Thyroid gland (tissue), 4 donors: ENCODE data around the gene CXorf58. TPM values are rescaled to one million over a fixed set of nuclear protein-coding genes. Genes with fewer than 3 reads are reported as not detected.

Source experiments
- DNase-seq, 2 donors: peaks; one replicate each; pipeline ENCODE4 v3.0.0-alpha.2; 2019
- H3K27ac ChIP-seq, 3 donors: fragments of 200-600 bp; sonication (generic); 1 replicate in 2 of 3; 2 replicates in 1 of 3; pipeline ENCODE4 v1.5.1; 2016 to 2019; ENCODE audit warnings: mild to moderate bottlenecking in 1 of 3, moderate library complexity in 1 of 3
- H3K27me3 ChIP-seq: fragments of 200-600 bp; sonication (generic); one replicate; pipeline ENCODE4 v1.5.1; 2019
- H3K36me3 ChIP-seq, 2 donors: fragments of 200-600 bp; sonication (generic); one replicate each; pipeline ENCODE4 v1.5.1; 2016 to 2019
- H3K4me1 ChIP-seq, 2 donors: fragments of 200-600 bp; sonication (generic); one replicate each; pipeline ENCODE4 v1.5.1; 2017 to 2019
- H3K4me3 ChIP-seq, 3 donors: fragments of 200-600 bp; sonication (generic); replicated peaks in 1 of 3; 1 replicate in 2 of 3; 2 replicates in 1 of 3; pipeline ENCODE4 v1.5.1; 2016; ENCODE audit warnings: mild to moderate bottlenecking in 1 of 3
- H3K9me3 ChIP-seq: fragments of 200-600 bp; sonication (generic); one replicate; pipeline ENCODE4 v1.5.1; 2017
- CTCF ChIP-seq, 6 experiments: fragments of 200-600 bp in 3 of 6; fragments of 450-650 bp in 3 of 6; sonication (generic) in 3 of 6; IDR thresholded peaks; one replicate each; pipeline ENCODE4 v1.5.1; 2016 to 2019; ENCODE audit warnings: antibody characterized with exemption in 6 of 6, mild to moderate bottlenecking in 2 of 6, inconsistent platforms in 1 of 6, moderate library complexity in 1 of 6
- POLR2A ChIP-seq, 2 donors: fragments of 450-650 bp; IDR thresholded peaks; one replicate each; pipeline ENCODE4 v1.6.1; 2017; ENCODE audit warnings: antibody characterized with exemption in 2 of 2, mild to moderate bottlenecking in 2 of 2, moderate library complexity in 1 of 2
- WGBS, 2 donors: methylation state at CpG; one replicate each; pipeline ENCODE4 v1.1.5; 2017; 5-methylcytosine and 5-hydroxymethylcytosine counted together
- intact Hi-C: fragments of 100-400 bp; cut with DNase I; formaldehyde crosslinking; loops from one replicate; pipeline ENCODE4 v1.15.1; 2023
- total RNA-seq, 4 donors: library from RNA; depleted of rRNA; stranded (reverse); fragments of >200 nt; gene quantifications; one replicate each; pipeline ENCODE4 v1.2.3, GENCODE V29; 2016

The CXorf58 gene
- total RNA-seq, 4 donors from 2014 or later: 0.40 TPM; not detected in 3

GRCh38 chrX:23930894-23931604 lies 23.2 kb downstream of the CXorf58 start:
- Histone ChIP-seq H3K4me3 (no peak overlapping the region), H3K4me1 (no peaks in the 10 kb centered on the region), H3K9me3 (no peaks in the 10 kb centered on the region), H3K27ac (no peak overlapping the region), H3K36me3 (no peaks in the 10 kb centered on the region), H3K27me3 (no peaks in the 10 kb centered on the region)
- intact Hi-C loops: no loop called here
- 45 to 49% methylated on average over 2 of the region's 2 CpGs for WGBS, 2 donors
- TF ChIP-seq CTCF (IDR thresholded peaks at IDR 0.05) (no peak), POLR2A (IDR thresholded peaks at IDR 0.05) (no peak)
- no peak for DNase-seq

GRCh38 chrX:23932046-23932445 lies 24.2 kb downstream of the CXorf58 start:
- intact Hi-C loops: no loop called here
- Histone ChIP-seq H3K36me3 (no peaks in the 10 kb centered on the region), H3K27me3 (no peaks in the 10 kb centered on the region), H3K4me1 (no peaks in the 10 kb centered on the region), H3K9me3 (no peaks in the 10 kb centered on the region), H3K4me3 (no peak overlapping the region), H3K27ac (no peak overlapping the region)
- 32 to 45% methylated on average over 1 of the region's 1 CpG for WGBS, 2 donors
- TF ChIP-seq CTCF (IDR thresholded peaks at IDR 0.05) (no peak), POLR2A (IDR thresholded peaks at IDR 0.05) (no peak)
- DNase-seq: no peak

- intact Hi-C loops: no loop called here
- Histone ChIP-seq H3K36me3 (no peaks in the 10 kb centered on the region), H3K9me3 (no peaks in the 10 kb centered on the region), H3K27me3 (no peaks in the 10 kb centered on the region), H3K4me3 (no peak overlapping the region), H3K27ac (no peak overlapping the region), H3K4me1 (no peaks in the 10 kb centered on the region)
- WGBS, 2 donors: 83 to 93% methylated on average over 11 of the region's 11 CpGs
- DNase-seq: no peak
- no peak for TF ChIP-seq CTCF (IDR thresholded peaks at IDR 0.05)
- TF ChIP-seq POLR2A (IDR thresholded peaks at IDR 0.05): no peak
These were observed 27.3 kb downstream of the CXorf58 start for GRCh38 chrX:23935106-23935505.

- Histone ChIP-seq H3K27me3 (no peaks in the 10 kb centered on the region), H3K27ac (no peak overlapping the region), H3K4me3 (no peak overlapping the region), H3K36me3 (no peaks in the 10 kb centered on the region), H3K9me3 (no peaks in the 10 kb centered on the region), H3K4me1 (no peaks in the 10 kb centered on the region)
- 30 to 40% methylated on average over 1 of the region's 1 CpG for WGBS, 2 donors
- intact Hi-C loops: no loop called here
- DNase-seq: no peak
- TF ChIP-seq POLR2A (IDR thresholded peaks at IDR 0.05) (no peak), CTCF (IDR thresholded peaks at IDR 0.05) (no peak)
These were observed 28.4 kb downstream of the CXorf58 start for GRCh38 chrX:23936180-23936579.

GRCh38 chrX:23937100-23937499 lies 29.3 kb downstream of the CXorf58 start:
- no peaks in the 10 kb centered on the region for H3K9me3 ChIP-seq
- intact Hi-C loops: no loop called here
- no peaks in the 10 kb centered on the region for H3K36me3 ChIP-seq
- no peak for DNase-seq
- no peaks in the 10 kb centered on the region for H3K4me1 ChIP-seq
- TF ChIP-seq POLR2A (IDR thresholded peaks at IDR 0.05): no peak
- no peak for TF ChIP-seq CTCF (IDR thresholded peaks at IDR 0.05)
- WGBS, 2 donors: 82 to 91% methylated on average over 4 of the region's 4 CpGs
- no peak overlapping the region for H3K27ac ChIP-seq
- H3K4me3 ChIP-seq: no peak overlapping the region
- H3K27me3 ChIP-seq: no peaks in the 10 kb centered on the region
